NCI-H2029 treated with DMSO at 0.1 percent for 48 hours (cell line): Measurements from ENCODE around the gene RNF14.
"Not testable (repeated sequence)": the region's sequence is repeated elsewhere in the genome, so short reads cannot be mapped to it uniquely, and the experiment has no call there.

Experiments
- DNase-seq: peaks from one replicate; lab custom pipeline; 2025; lab: John Stamatoyannopoulos, UW

RNF14 gene

DNA sequence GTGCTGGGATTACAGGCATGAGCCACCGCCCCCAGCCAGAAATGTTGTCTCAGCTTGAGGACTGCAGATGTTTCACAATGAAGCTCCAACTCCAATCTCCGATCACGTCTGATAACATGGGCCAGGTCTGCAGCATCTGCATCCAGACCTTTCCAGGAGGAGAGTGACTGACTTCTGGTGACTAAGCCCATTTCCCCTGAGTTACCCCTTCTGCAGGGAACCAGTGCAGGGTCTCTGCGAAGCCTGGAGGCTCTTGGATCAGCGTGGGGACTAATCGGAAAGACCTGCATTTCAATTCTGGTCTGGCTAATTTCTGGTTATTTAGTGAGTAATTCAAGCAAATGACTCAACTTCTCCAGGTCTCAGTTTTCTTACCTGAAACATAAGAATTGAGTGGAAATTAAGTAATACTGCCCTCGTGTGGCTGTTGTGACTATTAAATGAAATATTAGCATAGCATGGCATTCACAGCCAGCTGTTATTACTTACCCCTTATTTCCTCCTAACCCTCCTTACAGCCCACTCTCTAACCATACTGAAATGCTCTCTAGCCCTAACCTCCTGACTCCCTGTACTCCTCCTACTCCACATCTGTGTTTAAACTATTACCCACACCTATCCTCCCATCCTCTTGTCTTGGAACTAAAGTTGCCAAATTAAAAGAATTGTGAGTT lies 46.1 kb downstream of the RNF14 start:
- no peak for DNase-seq

DNA sequence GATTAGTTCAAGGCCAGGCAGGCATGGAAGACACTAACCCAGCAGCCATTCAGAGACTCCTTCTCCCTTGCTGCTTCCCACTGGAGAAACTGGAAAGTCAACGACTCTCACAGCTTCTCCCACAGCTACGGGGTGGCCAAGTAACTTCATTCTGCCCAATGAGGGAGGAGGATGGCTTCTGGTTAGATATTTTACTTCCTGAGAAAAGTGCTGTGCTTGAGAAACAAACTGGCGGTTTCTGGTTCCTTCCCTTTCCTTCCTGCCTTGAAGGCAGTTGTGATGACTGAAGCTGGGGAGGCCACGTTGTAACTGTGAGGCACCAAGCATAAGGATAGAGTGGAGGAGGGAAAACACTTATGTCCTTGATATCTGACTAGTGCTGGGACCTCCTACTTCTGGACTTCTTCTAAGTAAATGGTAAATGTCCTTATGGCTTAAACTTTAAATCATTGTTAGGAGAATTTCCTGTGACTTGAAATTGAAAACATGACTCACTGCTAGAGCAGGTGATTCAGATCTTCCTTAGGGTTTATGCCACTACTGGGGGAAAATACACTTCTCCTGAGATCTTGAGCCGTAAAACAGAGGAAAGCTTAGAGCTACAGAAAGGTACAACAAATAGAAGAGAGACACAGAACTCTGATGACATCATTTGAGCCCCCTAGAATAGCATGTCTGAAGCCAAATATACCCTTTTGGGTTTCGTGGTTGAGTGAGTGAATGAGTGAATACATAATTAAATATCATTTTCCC lies 47.1 kb downstream of the RNF14 start:
- no peak for DNase-seq

DNA sequence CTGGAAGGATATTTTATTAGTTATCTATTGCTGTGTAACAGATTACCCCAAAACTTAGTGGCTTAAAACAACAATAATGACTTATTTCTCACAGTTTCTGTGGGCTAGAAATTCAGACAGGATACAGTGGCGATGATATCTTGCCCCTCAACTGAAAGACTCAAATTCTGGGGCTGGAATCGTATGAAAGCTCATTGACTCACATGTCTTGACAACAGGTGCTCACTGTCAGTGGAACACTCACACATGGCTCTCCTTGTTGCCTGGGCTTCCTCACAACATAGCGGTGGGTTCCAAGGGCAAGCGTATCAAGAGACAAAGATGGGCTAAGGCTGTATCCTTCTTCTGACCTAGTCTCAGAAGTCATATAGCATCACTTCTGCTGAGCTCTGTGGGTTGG lies 47.7 kb downstream of the RNF14 start:
- no peak for DNase-seq

DNA sequence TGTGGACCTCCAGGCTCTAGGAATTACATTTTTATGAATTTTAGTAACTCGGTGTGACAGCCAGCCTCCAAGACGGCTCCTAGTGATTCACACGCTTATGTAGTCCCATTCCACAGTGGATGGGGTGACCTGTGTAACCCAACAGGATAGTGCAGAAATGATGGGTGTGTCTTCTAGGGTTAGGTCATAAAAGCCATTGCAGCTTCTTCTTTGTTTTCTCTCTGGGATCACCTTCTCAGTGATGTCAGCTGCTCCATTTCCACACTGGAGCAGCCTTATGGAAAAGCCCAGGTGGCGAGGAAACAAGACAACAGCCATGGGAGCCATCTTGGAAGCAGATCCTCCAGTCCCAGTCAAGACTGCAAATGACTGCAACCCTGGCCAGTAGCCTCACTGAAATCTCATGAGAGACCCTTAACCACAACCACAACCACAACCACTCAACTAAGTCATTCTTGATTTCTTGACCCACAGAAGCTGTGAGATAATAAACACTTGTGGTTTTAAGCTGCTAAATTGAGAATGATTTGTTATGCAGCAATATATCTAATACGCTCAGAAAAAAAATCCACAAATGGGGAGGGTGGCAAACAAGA lies 49.0 kb downstream of the RNF14 start:
- DNase-seq: no peak

DNA sequence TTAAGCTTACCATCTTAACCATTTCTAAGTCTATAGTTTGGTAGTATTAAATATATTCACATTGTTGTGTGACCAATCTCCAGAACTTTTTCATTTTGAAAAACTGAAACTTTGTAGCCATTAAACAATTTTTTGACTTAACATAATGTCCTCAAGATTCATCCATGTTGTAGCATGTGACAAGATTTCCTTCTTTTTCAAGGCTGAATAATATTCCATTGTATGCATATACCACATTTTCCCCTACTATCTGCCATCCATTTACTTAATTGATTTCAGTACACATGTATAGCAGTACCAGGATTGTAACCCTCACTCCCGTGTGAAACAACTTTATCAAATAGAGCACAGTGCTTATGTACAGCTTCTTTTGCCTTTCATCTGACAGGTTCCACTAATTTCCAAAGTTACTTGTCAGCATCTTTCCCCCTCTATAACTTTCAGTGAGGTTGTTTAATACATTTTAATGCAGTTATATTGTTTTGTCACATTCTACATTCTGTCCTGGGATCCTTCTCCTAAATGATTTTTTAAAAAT lies 51.3 kb downstream of the RNF14 start:
- DNase-seq: no peak

DNA sequence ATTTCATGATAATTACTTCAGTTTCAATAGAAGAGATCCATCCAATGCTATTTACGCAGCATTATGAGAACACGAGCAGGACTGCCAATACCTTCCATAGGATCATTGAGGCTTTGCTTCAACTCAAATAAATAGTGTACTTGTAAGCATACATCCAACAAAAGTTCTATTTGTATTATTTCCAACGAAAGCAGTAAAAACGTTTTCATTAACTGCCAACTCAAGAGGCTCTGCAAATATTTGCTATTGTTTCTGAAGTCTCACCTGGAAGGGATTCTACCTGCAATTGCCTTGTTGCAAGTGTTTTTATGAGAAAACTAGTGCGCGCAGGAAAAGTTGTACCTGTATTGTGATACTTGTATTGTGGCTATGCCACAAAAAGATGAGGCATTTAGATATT lies 54.9 kb downstream of the RNF14 start:
- DNase-seq: no peak

DNA sequence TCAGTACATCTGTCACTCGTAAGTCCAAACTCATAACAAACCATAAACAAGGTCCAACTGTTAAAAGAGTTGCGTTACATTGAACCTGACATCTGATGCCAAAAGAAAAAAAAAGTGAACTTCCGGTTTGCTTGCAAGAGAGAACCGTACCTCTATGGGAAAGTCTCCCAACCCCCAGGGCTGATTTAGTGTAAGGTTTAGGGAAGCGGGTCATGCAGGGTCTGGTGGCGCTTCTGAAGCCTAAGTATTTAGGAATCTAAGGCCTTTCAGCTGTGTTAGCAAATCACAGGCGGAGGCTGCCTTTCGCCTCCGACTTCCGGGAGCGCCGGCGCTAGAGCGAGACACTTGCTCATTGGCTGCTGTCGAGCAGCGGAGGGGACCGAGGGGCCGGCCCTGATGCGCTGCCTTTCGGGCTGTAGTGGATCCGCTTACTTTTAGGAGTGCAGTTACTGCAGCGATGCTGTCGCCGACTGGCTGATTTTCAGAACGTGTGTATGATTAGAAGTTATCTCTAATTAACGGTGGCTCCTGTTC lies 55.9 kb downstream of the RNF14 start:
- DNase-seq: peak; percentile 85

DNA sequence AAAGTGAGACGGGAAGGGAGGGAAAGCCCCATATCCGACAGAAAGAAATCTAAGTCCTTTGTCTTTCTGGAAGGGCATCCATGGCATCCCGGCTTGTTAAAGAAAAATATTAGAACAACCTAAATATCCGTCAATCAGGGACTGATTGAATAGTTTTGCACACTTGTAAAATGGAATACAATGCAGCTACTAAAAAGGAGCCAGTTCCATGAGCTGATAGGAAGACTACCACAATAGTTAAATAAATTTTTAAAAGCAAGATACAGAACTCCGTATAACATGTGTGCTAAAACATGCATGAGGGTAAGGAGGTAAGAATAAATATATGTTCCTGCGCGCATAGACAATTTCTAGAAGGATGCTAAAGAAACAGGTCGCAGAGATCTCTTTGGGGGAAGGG lies 56.7 kb downstream of the RNF14 start:
- no peak for DNase-seq

DNA sequence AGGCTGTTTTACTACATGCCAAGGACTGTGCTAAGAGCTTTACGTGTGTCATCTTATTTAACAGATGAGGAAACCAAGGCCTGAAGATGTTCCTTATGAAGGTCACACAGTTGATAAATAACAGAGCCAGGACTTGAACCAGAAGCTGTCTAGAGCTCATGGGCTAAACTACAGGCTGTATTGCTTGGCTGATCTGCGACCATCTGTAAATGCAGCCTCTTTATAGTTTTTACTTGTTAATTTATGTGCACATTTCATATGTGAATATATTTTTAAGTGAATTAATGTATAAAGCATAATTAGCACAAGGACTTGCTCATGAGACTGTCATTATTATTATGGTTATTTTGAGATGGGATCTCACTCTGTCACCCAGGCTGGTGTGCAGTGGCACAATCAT lies 63.2 kb downstream of the RNF14 start:
- DNase-seq: no peak

DNA sequence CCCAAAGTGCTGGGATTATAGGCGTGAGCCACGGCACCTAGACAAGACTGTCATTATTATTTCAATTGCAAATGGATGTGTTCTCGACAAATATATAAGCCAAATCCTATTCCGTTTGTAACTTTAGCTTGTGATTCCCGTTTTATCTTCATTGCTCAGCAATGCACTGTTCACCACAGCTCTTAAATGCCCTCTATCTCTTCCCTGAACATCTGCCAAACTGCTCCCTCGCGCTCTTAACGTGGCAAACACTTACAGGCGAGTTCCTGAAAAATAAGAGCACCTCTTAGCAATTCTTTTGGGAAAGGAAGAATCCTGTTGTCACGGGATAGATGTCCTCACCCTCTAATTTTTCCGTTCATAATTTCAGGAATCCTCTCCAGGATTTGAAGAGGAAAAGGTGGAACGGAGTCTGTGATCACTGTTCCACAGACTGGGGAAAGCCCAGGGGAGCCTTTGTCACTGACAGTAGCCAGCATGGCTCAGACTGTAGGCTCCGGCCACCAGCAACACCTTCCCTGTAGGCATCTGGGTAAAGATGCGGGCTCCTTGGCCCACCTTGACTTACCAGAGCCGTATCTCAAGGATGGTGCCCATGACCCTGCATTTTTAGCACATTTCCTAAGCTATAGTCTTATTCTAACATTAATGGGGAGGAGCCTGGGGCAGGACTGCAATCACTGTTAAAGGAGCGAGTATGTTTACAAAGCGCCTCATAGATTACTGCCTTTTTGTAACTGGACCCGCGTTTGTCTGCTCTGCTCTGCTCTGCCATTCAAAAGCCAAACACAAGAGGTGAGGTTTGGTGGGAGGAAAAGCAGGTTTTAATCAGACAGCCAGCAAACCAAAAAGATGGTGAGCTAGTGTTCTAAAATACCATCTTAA lies 64.1 kb downstream of the RNF14 start:
- peak; percentile 73 for DNase-seq

DNA sequence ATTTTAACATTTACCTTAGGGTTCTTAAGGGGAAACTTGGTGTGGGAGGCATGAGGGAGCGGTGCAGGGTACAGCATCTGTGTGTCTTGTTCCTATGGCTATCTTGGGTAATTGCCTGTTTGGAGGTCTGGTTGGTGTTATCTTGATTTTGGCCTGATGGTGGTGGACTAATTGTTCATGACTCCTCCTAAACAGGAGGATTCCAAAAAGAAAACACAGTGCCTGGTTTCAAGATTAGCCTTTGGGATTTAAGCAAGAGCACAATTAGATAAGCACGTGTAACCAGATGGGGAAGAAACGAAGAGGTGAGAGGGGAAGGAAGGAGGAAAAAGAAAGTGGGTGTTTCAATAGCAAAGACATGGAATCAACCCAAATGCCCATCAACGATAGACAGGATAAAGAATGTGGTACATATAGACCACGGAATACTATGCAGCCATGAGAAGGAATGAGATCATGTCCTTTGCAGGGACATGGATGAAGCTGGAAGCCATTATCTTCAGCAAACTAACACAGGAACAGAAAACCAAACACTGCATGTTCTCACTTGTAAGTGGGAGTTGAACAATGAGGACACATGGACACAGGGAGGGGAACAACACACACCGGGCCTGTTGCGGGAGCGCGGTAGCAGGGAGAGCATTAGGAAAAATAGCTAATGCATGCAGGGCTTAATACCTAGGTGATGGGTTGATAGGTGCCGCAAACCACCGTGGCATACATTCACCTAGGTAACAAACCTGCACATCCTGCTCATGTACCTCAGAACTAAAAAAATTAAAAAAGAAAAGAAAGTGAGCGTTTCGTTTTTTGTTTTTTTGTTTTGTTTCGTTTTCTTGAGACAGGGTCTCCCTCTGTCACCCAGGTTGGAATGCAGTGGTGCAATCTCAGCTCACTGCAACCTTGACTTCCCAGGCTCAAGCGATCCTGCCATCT lies 65.0 kb downstream of the RNF14 start:
- DNase-seq: not testable (repeated sequence)

DNA sequence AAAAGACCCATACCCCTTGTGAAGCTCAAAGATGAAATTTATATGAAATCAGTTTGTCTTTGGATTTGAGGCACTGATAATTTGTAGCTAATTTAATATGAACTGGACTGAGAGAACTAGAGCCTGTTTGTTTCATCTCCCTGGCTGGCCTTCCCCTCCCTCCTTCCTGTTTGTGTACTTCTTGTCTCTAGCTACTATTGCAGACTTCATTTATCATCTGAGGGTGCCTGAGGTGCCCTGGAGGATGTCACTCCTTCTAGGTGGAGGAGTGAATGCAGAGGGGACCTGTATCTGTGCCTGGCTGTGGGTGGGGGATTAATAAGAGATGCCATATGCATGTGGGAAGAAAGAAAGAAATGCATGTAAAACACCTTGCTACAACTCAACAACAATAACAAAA lies 66.1 kb downstream of the RNF14 start:
- no peak for DNase-seq

DNA sequence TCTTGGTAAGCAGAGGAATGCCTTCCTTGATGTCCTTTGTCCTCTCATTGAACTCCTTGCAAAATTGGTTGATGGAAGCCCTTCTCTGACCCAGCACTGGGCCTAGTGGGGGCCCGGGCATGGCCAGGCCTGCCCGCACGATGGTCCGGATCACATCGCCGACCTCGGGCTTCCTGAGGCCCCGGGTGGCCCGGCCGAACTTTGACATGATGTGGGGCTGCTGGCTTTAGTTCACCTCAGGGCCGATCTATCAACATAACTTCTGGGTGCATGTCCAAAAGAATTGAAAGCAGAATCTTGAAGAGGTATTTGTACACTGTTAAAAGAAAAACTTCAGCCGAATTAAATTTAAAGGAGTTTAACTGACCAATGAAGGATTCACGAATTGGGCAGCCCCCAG lies 68.0 kb downstream of the RNF14 start:
- no peak for DNase-seq

DNA sequence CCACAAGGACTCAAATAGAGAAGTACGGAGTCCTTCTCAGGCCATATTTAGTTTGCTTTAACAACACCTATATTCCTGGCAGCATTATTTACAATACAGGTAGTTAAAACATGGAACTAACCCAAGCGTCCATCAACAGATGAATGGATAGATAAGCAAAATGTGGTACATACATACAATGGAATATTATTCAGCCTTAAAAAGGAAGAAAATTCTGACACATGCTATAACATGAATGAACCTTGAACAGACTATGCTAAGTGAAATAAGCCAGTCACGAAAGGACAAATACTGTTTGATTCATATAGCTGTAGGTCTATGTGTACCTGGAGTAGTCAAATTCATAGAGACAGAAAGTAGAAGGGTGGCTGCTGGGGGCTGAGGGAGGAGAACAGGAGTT lies 68.7 kb downstream of the RNF14 start:
- not testable (repeated sequence) for DNase-seq

DNA sequence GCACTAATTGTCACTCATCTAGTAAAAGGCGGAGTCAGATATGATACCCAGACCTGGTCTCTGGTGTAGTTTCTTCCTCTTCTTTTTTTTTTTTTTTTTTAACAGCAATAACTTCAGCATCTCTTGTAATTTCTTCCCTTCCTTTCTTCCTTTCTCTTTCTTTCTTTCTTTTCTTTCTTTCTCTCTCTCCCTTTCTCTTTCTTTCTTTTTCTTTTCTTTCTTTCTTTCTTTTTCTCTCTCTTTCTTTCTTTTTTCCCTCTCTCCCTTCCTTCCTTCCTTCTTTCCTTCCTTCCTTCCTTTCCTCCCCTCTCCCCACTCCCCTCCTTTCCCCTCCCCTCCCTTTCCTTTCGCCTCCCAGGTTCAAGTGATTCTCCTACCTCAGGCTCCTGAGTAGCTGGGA lies 69.8 kb downstream of the RNF14 start:
- no peak for DNase-seq
